Measurements from ENCODE around the gene UPK1B. TPM values are rescaled to one million over a fixed set of nuclear protein-coding genes. Genes with fewer than 3 reads are reported as not detected.

UPK1B gene
- total RNA-seq, 1 donor from 2014 or later: not detected

Other genes with a start within 250 kb of the UPK1B start
- 0.19 TPM in 1 of 2 replicates, not detected in the other for gene IGSF11, start 138.8 kb upstream of the UPK1B start, total RNA-seq
- not detected in 2 replicates for gene TEX55, start 27.4 kb upstream of the UPK1B start, total RNA-seq
- 4.2 and 9.0 TPM in 2 replicates for gene B4GALT4, start 67.3 kb downstream of the UPK1B start, total RNA-seq
- gene ARHGAP31, start 120.8 kb downstream of the UPK1B start, total RNA-seq: 51.7 and 64.1 TPM in 2 replicates

Data from dermis blood vessel endothelial cell (primary cell).